Measurements from ENCODE around the gene ARHGAP4.

DNA sequence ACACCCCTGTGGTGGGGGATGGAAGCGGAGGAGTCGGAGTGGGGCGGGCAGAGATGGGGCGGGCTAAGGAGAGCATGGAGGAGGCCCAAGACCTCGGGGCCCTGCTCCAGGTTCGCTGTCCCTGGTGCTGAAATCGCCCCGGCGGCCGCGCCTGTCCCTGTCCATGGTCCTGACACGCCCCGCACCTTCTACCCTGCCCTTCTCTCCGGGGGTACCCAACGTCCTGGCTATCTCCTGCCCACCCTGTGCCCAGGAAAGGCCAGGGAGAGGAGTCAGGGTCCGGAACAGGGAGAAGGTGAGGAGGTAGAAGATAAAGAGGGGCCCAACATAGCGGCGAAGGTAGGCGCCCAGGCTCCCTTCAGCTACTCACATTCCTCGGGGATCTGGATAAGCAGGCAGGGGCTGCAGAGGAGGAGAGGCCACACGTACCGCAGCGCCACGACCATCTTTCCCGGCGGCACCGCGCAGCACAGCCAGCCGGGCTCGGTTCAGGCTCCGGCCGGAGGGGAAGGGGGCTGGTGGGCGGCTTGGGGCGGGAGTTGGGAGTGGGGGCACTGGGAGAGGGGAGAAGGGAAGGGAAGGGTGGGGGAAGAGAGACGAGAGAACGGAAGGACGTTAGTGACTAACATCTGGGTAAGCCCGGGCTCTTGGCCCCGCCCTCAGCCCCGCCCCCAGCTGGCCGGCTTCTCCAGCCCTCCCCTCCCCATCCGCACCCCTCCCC, 50.5 kb downstream of the ARHGAP4 start:
- no peak for TF ChIP-seq FOXA1 (IDR thresholded peaks at IDR 0.05)
- TF ChIP-seq ARNT (IDR thresholded peaks at IDR 0.05) = no peak
- no peak for TF ChIP-seq FOXK2 (IDR thresholded peaks at IDR 0.05)
- TF ChIP-seq BHLHE40 (IDR thresholded peaks at IDR 0.05; ENCODE audit: borderline replicate concordance) = no peak

Measured in HEK293T (cell line).